C4-2B (cell line): ENCODE data around the gene SKIC2.
A peak's percentile ranks its signal among the peaks of the same experiment; 100 is the strongest.
"Not testable (repeated sequence)": the region's sequence is repeated elsewhere in the genome, so short reads cannot be mapped to it uniquely, and the experiment has no call there.

Source experiments
- H3K27ac ChIP-seq: fragments of 450-650 bp; 2 replicates; pipeline ENCODE4 v1.5.1; 2017
- ZFX ChIP-seq: fragments of 450-650 bp; IDR thresholded peaks from 2 replicates; pipeline ENCODE4 v1.6.1; 2017
- TF ChIP-seq, protein P1 (sequence below): fragments of 450-650 bp; conservative IDR thresholded peaks from 2 replicates; pipeline ENCODE4 v1.5.1; 2017; ENCODE audit warnings: mild to moderate bottlenecking

The SKIC2 gene

GRCh38 chr6:31958741-31959739 is at the start of gene SKIC2, which contains the start of gene NELFE:
TSS of gene SKIC2 (plus strand) at chr6:31959175. CDS start at chr6:31959193, 18 bp downstream.
TSS of gene NELFE (minus strand) at chr6:31958971. CDS start at chr6:31958446, 525 bp downstream.
- H3K27ac ChIP-seq = peak within 1 kb of the TSS; percentile 84
- 0 out of 2 replicates have a peak, but pooled peaks have one; percentile 21 for TF ChIP-seq ZFX
- TF ChIP-seq, protein P1, sequence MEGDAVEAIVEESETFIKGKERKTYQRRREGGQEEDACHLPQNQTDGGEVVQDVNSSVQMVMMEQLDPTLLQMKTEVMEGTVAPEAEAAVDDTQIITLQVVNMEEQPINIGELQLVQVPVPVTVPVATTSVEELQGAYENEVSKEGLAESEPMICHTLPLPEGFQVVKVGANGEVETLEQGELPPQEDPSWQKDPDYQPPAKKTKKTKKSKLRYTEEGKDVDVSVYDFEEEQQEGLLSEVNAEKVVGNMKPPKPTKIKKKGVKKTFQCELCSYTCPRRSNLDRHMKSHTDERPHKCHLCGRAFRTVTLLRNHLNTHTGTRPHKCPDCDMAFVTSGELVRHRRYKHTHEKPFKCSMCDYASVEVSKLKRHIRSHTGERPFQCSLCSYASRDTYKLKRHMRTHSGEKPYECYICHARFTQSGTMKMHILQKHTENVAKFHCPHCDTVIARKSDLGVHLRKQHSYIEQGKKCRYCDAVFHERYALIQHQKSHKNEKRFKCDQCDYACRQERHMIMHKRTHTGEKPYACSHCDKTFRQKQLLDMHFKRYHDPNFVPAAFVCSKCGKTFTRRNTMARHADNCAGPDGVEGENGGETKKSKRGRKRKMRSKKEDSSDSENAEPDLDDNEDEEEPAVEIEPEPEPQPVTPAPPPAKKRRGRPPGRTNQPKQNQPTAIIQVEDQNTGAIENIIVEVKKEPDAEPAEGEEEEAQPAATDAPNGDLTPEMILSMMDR = no peak

- H3K27ac ChIP-seq = not testable (repeated sequence)
These were observed 49.7 kb upstream of the SKIC2 start for GRCh38 chr6:31909298-31909697.

DNA sequence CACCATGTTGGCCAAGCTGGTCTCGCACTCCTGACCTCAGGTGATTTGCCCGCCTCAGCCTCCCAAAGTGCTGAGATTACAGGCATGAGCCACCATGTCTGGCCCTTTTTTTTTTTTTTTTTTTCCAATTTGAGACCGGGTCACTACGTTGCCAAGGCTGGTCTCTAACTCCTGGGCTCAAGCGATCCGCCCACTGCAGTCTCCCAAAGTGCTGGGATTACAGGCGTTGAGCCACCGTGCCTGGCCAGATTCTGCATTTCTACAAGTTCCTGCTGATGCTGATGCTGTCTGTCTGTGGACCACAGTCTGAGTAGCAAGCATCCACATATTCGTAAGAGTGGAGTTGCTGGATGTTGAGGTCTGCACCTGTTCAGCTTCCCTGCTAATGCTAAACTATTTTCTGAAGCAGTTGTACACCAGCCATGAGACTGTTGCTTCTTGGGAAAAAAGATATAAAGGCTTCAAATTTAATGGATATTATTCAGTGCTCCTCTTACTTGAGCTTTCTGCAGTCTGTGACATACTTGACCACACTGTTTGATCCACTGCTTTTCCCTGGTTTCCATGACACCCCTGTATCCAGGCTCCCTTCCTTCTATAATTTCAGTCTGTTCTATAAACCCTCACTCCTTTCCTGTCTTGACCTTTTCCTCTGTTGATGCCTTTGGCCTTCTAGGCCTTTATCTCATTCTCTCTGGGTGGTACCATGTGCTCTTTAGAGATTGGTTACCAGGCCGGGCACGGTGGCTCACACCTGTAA is 47.0 kb upstream of the SKIC2 start:
- TF ChIP-seq ZFX = no peak
- TF ChIP-seq, protein P1 = no peak
- no peak overlapping the region for H3K27ac ChIP-seq

DNA sequence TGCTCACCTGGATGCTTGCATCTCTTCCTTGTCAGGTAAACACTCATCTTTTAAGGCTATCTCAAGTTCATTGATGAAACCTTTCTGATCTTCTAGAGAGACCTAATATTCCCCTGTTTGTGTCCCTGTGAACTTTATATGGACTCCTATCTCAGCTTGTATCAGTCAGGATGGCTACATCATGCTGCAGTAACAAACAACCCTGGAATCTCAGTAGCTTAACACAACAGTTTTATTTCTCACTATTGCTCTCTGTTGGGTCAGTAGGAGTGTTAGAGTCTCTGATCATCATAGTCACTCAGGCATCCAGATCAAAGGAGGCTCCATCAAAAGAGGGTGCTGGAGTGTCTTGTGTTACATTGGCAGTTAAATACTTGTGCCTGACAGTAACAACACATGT is 43.6 kb upstream of the SKIC2 start:
- no peak overlapping the region for H3K27ac ChIP-seq
- TF ChIP-seq, protein P1 = no peak; the same call in 1 of the 2 replicates
- TF ChIP-seq ZFX = no peak

GRCh38 chr6:31915756-31916155 is 43.2 kb upstream of the SKIC2 start:
- H3K27ac ChIP-seq = no peak overlapping the region
- TF ChIP-seq, protein P1 = no peak
- no peak for TF ChIP-seq ZFX

DNA sequence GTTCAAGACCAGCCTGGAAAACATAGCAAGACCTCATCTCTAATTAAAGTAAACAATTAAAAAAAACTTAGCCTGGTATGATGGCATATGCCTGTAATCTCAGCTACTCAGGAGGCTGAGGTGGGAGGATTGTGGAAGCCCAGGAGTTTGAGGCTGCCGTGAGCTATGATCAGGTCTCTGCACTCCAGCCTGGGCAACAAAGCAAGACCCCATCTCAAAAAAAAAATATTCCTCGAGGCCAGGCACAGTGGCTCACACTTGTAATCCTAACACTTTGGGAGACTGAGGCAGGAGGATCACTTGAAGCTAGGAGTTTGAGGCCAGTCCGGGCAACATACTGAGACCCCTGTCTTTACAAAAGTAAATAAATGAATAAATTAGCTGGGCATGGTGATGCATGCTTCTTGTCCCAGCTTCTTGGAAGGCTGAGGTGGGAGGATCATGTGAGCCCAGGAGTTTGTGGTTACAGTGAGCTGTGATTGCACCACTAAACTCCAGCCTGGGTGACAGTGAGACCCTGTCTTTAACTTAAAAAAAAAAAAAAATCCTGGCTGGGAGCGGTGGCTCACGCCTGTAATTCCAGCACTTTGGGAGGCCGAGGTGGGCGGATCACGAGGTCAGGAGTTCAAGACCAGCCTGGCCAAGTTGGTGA is 40.8 kb upstream of the SKIC2 start:
- 0 out of 2 replicates have a peak overlapping the region, but pooled peaks have one; percentile 0 for H3K27ac ChIP-seq
- TF ChIP-seq ZFX = no peak
- TF ChIP-seq, protein P1 = no peak

DNA sequence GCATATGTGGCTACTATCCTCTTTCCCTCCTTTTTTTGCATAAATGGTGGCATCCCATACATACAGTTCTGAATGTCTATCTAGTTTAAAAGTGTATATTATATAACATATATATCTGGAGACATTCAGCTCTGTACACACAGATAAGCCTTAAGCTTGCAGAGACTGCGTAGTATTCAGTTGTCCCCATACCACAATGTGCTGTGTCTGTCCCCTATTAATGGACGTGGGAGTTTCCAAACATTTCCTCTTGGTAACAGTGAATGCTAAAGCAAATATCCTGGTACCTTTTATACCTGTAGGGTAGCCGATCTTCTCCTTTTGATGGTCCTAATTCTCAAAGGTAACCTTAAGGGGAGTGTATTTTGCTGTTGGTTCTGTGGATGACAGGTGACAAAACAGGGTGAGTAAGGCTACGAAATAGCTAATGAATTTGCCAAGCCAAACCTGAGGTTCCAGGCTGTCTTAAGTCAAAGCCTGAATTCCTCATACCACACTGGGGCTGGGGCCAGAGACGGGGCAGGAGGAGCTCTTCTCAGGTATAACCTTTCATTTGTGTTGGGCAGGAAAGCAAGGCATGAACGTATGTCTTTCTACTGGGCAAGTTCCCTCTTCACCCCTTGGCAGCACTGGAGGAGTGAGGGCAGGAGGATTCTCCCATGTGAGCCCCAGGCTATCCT is 39.2 kb upstream of the SKIC2 start:
- TF ChIP-seq, protein P1 = no peak

More for the DNA sequence above, 39.2 kb upstream of the SKIC2 start:
- peak overlapping the region; percentile 75 for H3K27ac ChIP-seq
